ENCODE data around the gene B4GALT1. TPM values are rescaled to one million over a fixed set of nuclear protein-coding genes. Genes with fewer than 3 reads are reported as not detected.

The B4GALT1 gene
- total RNA-seq, 1 donor from 2014 or later: 7.5 TPM

DNA sequence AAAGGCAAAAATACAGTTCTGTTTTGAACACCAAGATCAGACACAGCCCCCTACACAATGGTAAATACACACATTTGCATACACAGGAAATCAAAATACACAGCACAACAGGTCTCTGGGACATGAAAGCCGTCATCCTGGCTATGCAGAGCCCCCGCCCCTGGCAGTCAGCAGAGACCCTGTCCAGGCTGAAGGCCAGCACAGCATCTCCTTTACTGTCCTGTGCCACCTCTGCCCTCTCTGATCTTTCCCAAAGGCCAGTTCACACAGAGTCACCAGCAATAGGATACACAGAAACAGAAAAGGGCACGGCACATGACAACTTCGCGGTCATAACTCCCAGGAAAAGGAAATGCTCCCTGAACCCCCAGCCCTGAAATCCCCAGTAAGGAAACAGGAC is 56.5 kb downstream of the B4GALT1 start:
- no peak overlapping the region for H3K4me3 ChIP-seq
- no peaks in the 10 kb centered on the region for H3F3A ChIP-seq (ENCODE audit: low read depth)
- Mint-ChIP-seq H3K4me1 (no peaks in the 10 kb centered on the region), H3K9me3 (no peaks in the 10 kb centered on the region), H3K27me3 (ENCODE audit: insufficient read depth, low read depth) (peaks cover 2% of the 10 kb centered on the region), H3K36me3 (peaks cover 5% of the 10 kb centered on the region), H3K27ac (no peak overlapping the region), H3K4me3 (no peak overlapping the region)
- no peaks in the 10 kb centered on the region for H3K9me3 ChIP-seq (ENCODE audit: low read depth)
- H3K27ac ChIP-seq: no peak overlapping the region
- H3K27me3 ChIP-seq: no peaks in the 10 kb centered on the region
- no peak for DNase-seq (ENCODE audit: low spot score)
- no peaks in the 10 kb centered on the region for H3K79me2 ChIP-seq (ENCODE audit: low read depth)
- peaks cover 5% of the 10 kb centered on the region for H3K4me1 ChIP-seq
- TF ChIP-seq EZH2 (IDR thresholded peaks at IDR 0.05) (no peak), EZH2phosphoT487 (IDR thresholded peaks at IDR 0.05) (no peak)
- TF ChIP-seq, protein P1, sequence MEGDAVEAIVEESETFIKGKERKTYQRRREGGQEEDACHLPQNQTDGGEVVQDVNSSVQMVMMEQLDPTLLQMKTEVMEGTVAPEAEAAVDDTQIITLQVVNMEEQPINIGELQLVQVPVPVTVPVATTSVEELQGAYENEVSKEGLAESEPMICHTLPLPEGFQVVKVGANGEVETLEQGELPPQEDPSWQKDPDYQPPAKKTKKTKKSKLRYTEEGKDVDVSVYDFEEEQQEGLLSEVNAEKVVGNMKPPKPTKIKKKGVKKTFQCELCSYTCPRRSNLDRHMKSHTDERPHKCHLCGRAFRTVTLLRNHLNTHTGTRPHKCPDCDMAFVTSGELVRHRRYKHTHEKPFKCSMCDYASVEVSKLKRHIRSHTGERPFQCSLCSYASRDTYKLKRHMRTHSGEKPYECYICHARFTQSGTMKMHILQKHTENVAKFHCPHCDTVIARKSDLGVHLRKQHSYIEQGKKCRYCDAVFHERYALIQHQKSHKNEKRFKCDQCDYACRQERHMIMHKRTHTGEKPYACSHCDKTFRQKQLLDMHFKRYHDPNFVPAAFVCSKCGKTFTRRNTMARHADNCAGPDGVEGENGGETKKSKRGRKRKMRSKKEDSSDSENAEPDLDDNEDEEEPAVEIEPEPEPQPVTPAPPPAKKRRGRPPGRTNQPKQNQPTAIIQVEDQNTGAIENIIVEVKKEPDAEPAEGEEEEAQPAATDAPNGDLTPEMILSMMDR (IDR thresholded peaks at IDR 0.05): no peak
- no peak overlapping the region for H2AFZ ChIP-seq (replicated peaks)
- no peaks in the 10 kb centered on the region for H3K36me3 ChIP-seq
- no peak overlapping the region for H3K9ac ChIP-seq
- H4K20me1 ChIP-seq (ENCODE audit: low read depth): no peaks in the 10 kb centered on the region
- H3K4me2 ChIP-seq: no peak overlapping the region

GRCh38 chr9:33109850-33110595 is 57.1 kb downstream of the B4GALT1 start:
- H3K79me2 ChIP-seq (ENCODE audit: low read depth): no peaks in the 10 kb centered on the region
- Mint-ChIP-seq H3K36me3 (peaks cover 5% of the 10 kb centered on the region), H3K4me1 (no peaks in the 10 kb centered on the region), H3K4me3 (no peak overlapping the region), H3K27me3 (ENCODE audit: insufficient read depth, low read depth) (peaks cover 2% of the 10 kb centered on the region), H3K27ac (no peak overlapping the region), H3K9me3 (no peaks in the 10 kb centered on the region)
- H4K20me1 ChIP-seq (ENCODE audit: low read depth): no peaks in the 10 kb centered on the region
- DNase-seq (ENCODE audit: low spot score): no peak
- no peak overlapping the region for H3K4me2 ChIP-seq
- no peaks in the 10 kb centered on the region for H3K27me3 ChIP-seq
- no peak overlapping the region for H3K4me3 ChIP-seq
- H3F3A ChIP-seq (ENCODE audit: low read depth): no peaks in the 10 kb centered on the region
- peaks cover 5% of the 10 kb centered on the region for H3K4me1 ChIP-seq
- no peaks in the 10 kb centered on the region for H3K36me3 ChIP-seq
- TF ChIP-seq, protein P1 (IDR thresholded peaks at IDR 0.05): no peak
- no peak for TF ChIP-seq EZH2phosphoT487 (IDR thresholded peaks at IDR 0.05)
- no peak for TF ChIP-seq EZH2 (IDR thresholded peaks at IDR 0.05)
- H3K9me3 ChIP-seq (ENCODE audit: low read depth): no peaks in the 10 kb centered on the region
- no peak overlapping the region for H3K27ac ChIP-seq
- H2AFZ ChIP-seq (replicated peaks): no peak overlapping the region
- H3K9ac ChIP-seq: no peak overlapping the region

- H4K20me1 ChIP-seq (ENCODE audit: low read depth): no peaks in the 10 kb centered on the region
- no peak overlapping the region for H3K4me3 ChIP-seq
- TF ChIP-seq EZH2phosphoT487 (IDR thresholded peaks at IDR 0.05) (no peak), EZH2 (IDR thresholded peaks at IDR 0.05) (no peak)
- TF ChIP-seq, protein P1 (IDR thresholded peaks at IDR 0.05): no peak
- no peaks in the 10 kb centered on the region for H3K9me3 Mint-ChIP-seq
- no peaks in the 10 kb centered on the region for H3K4me1 Mint-ChIP-seq
- H3K27me3 ChIP-seq: no peaks in the 10 kb centered on the region
- H3K27ac Mint-ChIP-seq: no peak overlapping the region
- H3K36me3 Mint-ChIP-seq: peaks cover 5% of the 10 kb centered on the region
- no peak overlapping the region for H3K4me2 ChIP-seq
- H3K4me1 ChIP-seq: peaks cover 5% of the 10 kb centered on the region
- H3K9ac ChIP-seq: no peak overlapping the region
- DNase-seq (ENCODE audit: low spot score): no peak
- no peak overlapping the region for H3K4me3 Mint-ChIP-seq
- no peaks in the 10 kb centered on the region for H3K36me3 ChIP-seq
- no peaks in the 10 kb centered on the region for H3F3A ChIP-seq (ENCODE audit: low read depth)
- H3K27ac ChIP-seq: no peak overlapping the region
- H2AFZ ChIP-seq (replicated peaks): no peak overlapping the region
- no peaks in the 10 kb centered on the region for H3K79me2 ChIP-seq (ENCODE audit: low read depth)
- no peaks in the 10 kb centered on the region for H3K9me3 ChIP-seq (ENCODE audit: low read depth)
- peaks cover 2% of the 10 kb centered on the region for H3K27me3 Mint-ChIP-seq (ENCODE audit: insufficient read depth, low read depth)
These were observed 58.0 kb downstream of the B4GALT1 start for GRCh38 chr9:33109097-33109496.

Data from neural progenitor cell (in vitro differentiated cells).